Nephron (organoid): ENCODE data around the gene TGIF2.
A peak's percentile ranks its signal among the peaks of the same experiment; 100 is the strongest.

Source experiments
- H3K27ac Mint-ChIP-seq, 3 experiments: 2 replicates each; pipeline ENCODE4 v1.8.0; 2020; ENCODE audit warnings: mixed read lengths in 3 of 3, mild to moderate bottlenecking in 2 of 3, moderate library complexity in 1 of 3
- H3K27me3 Mint-ChIP-seq: 2 replicates; pipeline ENCODE4 v1.8.0; 2021; ENCODE audit warnings: low read depth, mild to moderate bottlenecking, moderate library complexity, mixed read lengths
- H3K36me3 Mint-ChIP-seq: 2 replicates; pipeline ENCODE4 v1.8.0; 2020; ENCODE audit warnings: low read depth, mixed read lengths
- H3K4me1 Mint-ChIP-seq: 2 replicates; pipeline ENCODE4 v1.8.0; 2020; ENCODE audit warnings: mixed read lengths
- H3K4me3 Mint-ChIP-seq, 3 experiments: 2 replicates each; pipeline ENCODE4 v1.8.0; 2020; ENCODE audit warnings: mild to moderate bottlenecking in 3 of 3, mixed read lengths in 3 of 3, moderate library complexity in 2 of 3
- H3K9me3 Mint-ChIP-seq: 2 replicates; pipeline ENCODE4 v1.8.0; 2020; ENCODE audit warnings: mixed read lengths
- TF ChIP-seq, protein P1 (sequence below), 3 experiments: fragments of 200-600 bp; sonication (generic); IDR thresholded peaks; one replicate each; pipeline ENCODE4 v1.5.0; 2021; ENCODE audit warnings: antibody characterized with exemption in 3 of 3; ENCODE audit not compliant: unreplicated experiment in 3 of 3

TGIF2 gene

DNA sequence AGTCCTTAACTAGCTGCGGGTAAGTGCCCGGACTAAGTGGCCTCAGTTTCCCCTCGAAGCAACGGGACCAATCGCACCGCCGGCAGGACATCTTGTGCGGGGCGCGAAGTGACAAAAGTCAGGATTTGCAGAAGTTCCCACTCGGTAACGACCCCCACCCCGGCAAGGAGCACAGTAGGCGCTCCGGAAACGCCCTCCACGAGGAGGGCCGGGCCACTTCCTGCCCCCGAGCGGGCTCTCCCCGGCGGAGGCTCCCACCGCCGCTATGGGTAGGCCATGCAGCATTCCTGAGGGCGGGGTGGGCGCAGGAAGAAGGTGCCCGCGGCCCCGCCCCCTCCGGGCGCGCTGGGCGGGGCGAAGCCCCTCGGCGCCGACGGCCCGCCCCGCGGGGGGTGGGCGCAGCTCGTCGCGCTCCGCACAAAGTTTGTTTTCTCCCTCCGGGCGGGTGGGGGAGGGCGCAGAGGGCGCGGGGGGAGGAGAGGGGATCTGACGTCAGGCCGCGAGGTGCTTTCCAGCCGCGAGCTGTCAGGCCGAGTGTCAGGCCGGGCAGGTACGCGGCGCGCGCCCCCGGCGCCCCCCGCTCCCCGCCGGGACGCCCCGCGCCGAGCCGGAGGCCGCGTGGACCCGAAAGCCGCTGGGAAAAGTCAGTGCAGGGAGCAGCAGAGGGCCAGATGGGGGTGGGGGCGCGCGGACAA is at the start of gene TGIF2:
Gene TGIF2, plus strand, starts transcription at position 495 of the 695 bp plus-strand sequence. CDS start 5,178 bp downstream, outside the sequence.
- peaks cover 5% of the 10 kb centered on the region for H3K36me3 Mint-ChIP-seq
- H3K9me3 Mint-ChIP-seq, result no peaks in the 10 kb centered on the region
- peak within 1 kb of the TSS; percentile 97 to 98 (median 97) for H3K27ac Mint-ChIP-seq
- H3K27me3 Mint-ChIP-seq, result no peaks in the 10 kb centered on the region
- TF ChIP-seq, protein P1, sequence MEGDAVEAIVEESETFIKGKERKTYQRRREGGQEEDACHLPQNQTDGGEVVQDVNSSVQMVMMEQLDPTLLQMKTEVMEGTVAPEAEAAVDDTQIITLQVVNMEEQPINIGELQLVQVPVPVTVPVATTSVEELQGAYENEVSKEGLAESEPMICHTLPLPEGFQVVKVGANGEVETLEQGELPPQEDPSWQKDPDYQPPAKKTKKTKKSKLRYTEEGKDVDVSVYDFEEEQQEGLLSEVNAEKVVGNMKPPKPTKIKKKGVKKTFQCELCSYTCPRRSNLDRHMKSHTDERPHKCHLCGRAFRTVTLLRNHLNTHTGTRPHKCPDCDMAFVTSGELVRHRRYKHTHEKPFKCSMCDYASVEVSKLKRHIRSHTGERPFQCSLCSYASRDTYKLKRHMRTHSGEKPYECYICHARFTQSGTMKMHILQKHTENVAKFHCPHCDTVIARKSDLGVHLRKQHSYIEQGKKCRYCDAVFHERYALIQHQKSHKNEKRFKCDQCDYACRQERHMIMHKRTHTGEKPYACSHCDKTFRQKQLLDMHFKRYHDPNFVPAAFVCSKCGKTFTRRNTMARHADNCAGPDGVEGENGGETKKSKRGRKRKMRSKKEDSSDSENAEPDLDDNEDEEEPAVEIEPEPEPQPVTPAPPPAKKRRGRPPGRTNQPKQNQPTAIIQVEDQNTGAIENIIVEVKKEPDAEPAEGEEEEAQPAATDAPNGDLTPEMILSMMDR (IDR thresholded peaks at IDR 0.05; ENCODE audit: unreplicated experiment in 3 of 3), result no peak
- peaks cover 44% of the 10 kb centered on the region for H3K4me1 Mint-ChIP-seq
- peak within 1 kb of the TSS; percentile 89 to 93 (median 93) for H3K4me3 Mint-ChIP-seq

GRCh38 chr20:36525620-36526365 is 47.6 kb upstream of the TGIF2 start:
- TF ChIP-seq, protein P1 (IDR thresholded peaks at IDR 0.05; ENCODE audit: unreplicated experiment in 3 of 3), result no peak
- no peak overlapping the region for H3K4me3 Mint-ChIP-seq
- peak overlapping the region in 1 of 3 experiments; percentile 78 for H3K27ac Mint-ChIP-seq
- H3K36me3 Mint-ChIP-seq, result peaks cover 56% of the 10 kb centered on the region
- H3K4me1 Mint-ChIP-seq, result no peaks in the 10 kb centered on the region
- no peaks in the 10 kb centered on the region for H3K9me3 Mint-ChIP-seq
- H3K27me3 Mint-ChIP-seq, result no peaks in the 10 kb centered on the region

DNA sequence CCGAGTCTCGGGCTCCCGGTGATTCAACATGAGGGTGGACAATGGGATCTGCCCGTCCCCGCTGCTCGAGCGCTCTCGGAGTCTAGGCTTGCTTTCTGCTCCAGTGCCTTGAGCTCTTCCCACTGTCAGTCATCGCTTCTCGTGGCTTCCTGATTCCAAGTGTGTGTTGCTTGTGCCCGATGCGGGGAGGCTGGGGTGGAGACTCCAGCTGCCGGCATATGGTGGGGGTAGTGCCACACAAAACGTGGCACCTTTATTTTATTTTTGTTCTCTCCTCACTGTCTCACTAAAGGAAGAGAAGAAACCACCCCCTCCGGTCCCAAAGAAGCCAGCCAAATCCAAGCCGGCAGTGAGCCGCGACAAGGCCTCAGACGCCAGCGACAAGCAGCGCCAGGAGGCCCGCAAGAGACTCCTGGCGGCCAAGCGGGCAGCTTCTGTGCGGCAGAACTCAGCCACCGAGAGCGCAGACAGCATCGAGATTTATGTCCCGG is 46.8 kb upstream of the TGIF2 start:
- no peak overlapping the region for H3K4me3 Mint-ChIP-seq
- H3K9me3 Mint-ChIP-seq, result no peaks in the 10 kb centered on the region
- TF ChIP-seq, protein P1 (IDR thresholded peaks at IDR 0.05; ENCODE audit: unreplicated experiment in 3 of 3), result no peak
- no peaks in the 10 kb centered on the region for H3K4me1 Mint-ChIP-seq
- peaks cover 49% of the 10 kb centered on the region for H3K36me3 Mint-ChIP-seq
- H3K27me3 Mint-ChIP-seq, result no peaks in the 10 kb centered on the region
- peak overlapping the region in 1 of 3 experiments; percentile 78 for H3K27ac Mint-ChIP-seq

DNA sequence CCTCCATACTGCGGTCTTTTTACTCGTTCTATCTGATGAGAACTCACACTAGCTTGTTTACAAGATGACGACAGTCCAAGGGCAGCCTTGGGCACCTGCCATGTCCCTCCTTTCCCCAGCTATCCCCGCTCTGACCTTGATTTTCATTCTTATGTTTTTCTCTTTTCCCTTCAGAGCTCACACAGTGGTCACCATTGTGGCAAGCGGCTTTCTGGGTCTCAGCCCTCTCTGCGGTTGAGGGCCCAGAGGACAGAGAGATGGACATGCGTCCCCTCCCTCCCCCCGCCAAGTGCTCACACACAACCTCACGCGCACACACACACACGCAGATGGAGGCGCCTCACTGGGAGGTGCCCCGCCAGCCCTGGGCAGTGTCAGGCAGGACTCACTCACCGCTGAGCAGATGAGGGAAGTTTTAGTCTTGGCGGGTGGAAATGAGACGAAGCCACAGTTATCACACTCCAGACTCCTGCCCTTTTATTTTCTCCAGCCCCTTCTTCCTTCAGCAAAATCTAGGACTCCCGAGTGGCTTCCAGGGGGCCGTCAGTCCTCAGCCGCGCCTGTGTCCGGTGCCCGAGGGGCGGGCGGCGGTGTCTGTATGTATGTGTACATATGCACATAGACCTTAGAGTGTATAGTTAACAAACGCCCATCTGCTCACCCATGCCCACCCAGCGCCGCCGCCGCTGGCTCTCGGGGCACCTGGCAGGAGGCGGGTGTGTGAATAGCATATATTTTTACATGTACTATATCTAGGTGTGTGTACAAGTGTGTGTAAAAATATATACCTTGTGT is 45.9 kb upstream of the TGIF2 start:
- no peaks in the 10 kb centered on the region for H3K4me1 Mint-ChIP-seq
- peak overlapping the region in 2 of 3 experiments; percentile 53 to 78 for H3K27ac Mint-ChIP-seq
- no peaks in the 10 kb centered on the region for H3K9me3 Mint-ChIP-seq
- H3K36me3 Mint-ChIP-seq, result peaks cover 42% of the 10 kb centered on the region
- H3K27me3 Mint-ChIP-seq, result no peaks in the 10 kb centered on the region
- TF ChIP-seq, protein P1 (IDR thresholded peaks at IDR 0.05; ENCODE audit: unreplicated experiment in 3 of 3), result no peak
- H3K4me3 Mint-ChIP-seq, result no peak overlapping the region

DNA sequence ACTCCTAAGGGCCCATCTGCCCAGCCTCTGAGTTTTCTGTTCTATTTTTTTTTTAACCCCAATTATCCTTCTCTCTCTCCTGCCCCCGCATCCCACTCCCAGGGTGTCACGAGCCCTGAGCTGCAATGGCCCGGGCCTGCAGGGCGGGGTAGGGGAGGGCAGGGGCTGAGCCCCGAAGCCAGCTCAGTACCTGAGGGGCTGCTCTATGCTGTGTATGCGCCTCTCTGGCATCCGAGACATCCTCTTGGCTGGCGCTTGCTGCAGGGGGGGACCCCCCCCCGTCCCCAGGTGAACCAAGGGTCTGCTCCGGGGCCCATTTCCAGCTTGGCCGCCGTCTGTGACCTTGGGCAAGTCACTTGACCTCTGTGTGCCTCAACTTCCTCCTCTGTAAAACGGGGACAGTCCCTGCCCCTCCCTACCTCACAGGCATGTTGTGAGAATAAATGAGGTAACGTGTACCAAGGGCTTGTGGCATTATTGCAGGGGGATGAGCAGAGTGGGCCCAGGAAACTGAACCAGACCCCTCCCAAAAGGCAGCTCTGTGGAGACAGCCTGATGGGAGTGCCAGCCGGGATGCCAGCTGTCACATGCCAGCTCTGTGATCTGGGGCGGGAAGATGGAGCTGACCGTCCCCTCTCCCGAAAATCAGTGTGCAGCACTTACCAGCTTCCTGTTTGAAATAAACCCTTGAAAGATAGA is 45.1 kb upstream of the TGIF2 start:
- TF ChIP-seq, protein P1 (IDR thresholded peaks at IDR 0.05; ENCODE audit: unreplicated experiment in 3 of 3), result no peak
- Mint-ChIP-seq H3K27me3 (no peaks in the 10 kb centered on the region), H3K4me3 (no peak overlapping the region), H3K27ac (no peak overlapping the region), H3K4me1 (no peaks in the 10 kb centered on the region), H3K9me3 (no peaks in the 10 kb centered on the region), H3K36me3 (peaks cover 42% of the 10 kb centered on the region)
